CD4-positive, alpha-beta T cell treated with Interleukin-2 at 100 ng/mL for 4 hours (primary cell): Measurements from ENCODE around the gene STK36.

Source experiments
- DNase-seq: peaks from one replicate; pipeline ENCODE4 v3.0.0-alpha.2; 2020; ENCODE audit warnings: low spot score

Gene STK36

DNA sequence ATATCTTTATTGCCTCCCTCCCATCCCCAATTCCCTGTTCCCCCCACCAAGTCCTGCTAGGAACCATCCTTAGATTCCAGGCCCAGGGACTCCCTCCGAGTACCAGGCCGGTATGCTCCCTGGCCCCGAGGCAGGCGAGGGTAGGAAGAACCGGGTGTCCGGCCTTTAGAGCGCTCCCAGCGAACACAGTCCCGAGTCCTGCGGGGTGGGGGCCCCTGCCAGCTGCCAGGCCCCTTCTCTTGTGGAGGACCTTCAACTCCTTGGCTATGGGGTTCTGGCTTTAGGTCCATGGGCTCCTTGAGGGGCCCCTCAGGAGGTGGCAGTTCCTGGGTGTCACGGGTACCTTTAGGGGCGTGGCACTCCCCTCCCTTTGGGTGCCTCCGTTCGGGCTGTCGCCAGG, 8.0 kb upstream of the STK36 start:
- no peak for DNase-seq

GRCh38 chr2:218664653-218665052, 7.2 kb upstream of the STK36 start:
- DNase-seq = no peak

DNA sequence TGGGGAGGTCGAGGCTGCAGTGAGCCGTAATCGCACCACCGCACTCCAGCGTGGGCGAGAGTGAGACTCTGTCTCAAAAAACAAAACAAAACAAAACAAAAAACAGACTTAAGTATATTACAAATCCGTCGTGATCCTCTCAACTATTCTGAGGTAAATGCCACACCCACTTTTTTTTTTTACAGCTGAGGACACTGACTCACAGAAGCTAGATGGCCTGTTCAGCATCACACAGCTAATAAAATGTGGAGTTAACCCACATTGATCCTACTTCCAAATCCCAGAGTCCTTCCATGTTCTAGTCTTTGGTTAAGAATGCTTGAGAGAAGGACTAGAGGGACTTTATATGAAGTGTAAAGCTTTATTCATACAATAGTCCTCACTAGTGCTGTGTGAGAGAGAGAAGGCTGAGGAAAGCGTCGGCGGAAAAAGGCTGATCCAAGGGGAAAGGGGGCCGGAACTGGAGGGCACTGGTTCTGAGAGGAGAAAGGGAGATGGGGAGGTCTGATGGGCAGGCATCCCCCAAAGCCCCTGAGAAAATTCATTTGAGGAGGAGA, 711 bp upstream of the STK36 start:
- no peak for DNase-seq

DNA sequence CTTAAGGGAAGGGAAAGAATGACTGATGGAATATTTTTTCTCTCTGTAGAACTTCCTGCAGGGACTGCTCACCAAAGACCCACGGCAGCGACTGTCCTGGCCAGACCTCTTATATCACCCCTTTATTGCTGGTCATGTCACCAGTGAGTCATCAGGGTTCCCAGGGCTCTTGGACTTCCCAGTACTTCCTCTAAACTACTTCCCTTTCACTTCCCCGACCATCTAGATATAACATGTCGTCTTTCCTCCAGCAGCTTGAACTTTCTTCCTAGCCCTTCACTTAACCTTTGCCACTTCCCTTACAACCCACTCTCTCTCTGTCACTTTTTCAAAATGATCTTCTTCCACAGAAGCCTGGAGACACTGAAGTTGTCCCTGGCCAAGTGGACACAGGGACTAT, 7.2 kb downstream of the STK36 start:
- no peak for DNase-seq

DNA sequence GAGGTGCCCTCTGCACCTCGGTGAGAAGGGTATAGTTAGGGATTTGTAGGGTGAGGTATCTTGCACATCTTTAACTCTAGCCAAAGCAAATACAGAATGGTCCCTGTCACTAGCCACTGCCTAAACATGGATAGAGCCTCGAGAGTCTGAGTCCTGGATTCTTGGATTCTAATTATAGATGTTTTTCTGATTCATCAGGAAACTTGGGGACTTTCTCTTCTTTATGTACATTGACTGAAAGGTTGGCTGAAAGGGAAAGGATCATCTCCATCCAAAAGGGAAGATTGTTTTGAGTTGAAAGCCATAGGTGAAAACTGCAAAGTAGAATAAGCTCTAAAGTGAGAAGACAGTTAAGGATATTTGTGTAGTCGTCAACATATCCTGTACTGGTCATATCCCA, 8.2 kb downstream of the STK36 start:
- DNase-seq = no peak

- DNase-seq = peak; percentile 47
Measured at GRCh38 chr2:218687400-218688060, 15.6 kb downstream of the STK36 start.

- DNase-seq = no peak
Measured at GRCh38 chr2:218691234-218691633, 19.3 kb downstream of the STK36 start.

- DNase-seq = no peak
Measured at GRCh38 chr2:218694405-218695145, 22.7 kb downstream of the STK36 start.

GRCh38 chr2:218698885-218699284, 27.0 kb downstream of the STK36 start:
- no peak for DNase-seq

GRCh38 chr2:218701806-218702205, 29.9 kb downstream of the STK36 start:
- DNase-seq = no peak

- no peak for DNase-seq
Measured at GRCh38 chr2:218703341-218703740, 31.5 kb downstream of the STK36 start.

GRCh38 chr2:218708086-218708485, 36.2 kb downstream of the STK36 start:
- DNase-seq = no peak

DNA sequence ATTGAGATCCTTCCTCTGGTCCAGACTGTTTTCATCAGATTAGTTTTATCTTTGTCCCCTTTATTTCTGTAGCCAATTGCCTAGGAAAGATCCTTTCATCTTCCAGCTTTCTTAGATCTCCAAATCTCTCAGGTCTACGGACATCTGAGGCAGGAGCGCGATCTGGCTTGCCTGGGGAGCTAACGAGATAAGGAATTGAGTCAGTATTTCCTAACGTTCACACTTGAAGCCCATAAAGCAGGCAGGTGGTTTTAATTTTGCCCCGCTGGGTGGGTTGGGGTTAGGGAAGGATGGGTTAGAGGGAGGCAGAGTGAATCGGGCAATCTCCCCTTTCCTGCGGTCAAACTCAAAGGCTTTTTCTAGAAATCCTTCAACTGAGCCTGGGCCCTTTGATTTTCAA, 38.0 kb downstream of the STK36 start:
- DNase-seq = no peak

- DNase-seq = no peak
Measured at GRCh38 chr2:218710334-218710686, 38.4 kb downstream of the STK36 start.

DNA sequence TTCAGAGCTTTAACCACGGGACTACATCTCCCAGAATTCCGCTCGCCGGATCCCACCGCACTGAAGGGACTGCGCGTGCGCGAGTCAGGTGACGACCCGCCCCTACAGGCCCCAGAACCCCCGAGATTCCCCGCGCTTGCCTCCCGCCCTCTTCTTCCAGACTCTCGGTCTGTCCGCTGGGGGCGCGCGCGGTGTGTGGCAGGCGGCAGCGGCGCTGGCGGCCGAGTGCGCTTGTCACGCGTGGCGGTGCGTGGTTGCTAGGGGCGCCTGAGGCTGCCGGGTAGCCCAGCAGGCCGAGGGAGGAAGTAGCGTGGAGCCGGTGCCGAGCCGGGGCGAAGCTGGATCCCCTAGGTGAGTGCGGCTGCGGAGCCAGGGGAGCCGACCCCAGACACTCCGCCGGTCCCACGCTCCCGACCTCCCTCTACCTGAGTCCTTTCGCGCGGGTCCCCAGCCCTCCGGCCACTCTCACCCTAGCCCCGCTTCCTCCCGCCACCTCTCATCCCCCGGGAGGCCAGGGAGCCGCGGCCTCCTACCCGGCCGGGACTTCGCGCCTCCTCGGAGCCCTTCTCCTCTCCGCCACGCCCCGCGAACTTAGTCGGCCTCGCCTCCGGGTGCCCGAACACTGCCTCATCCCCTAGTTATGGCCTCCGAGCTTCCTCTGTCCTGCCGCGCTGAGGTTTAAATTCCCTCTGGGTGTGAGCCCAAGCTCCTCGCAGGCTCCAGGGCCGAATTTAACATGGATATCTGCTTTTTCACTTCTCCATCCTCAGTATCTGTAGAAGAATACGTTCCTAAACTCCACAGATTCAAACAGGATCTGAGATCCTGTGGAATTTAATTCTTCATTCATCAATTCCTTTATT, 39.0 kb downstream of the STK36 start, which contains the start of gene TTLL4:
TTLL4 (plus strand) TSS at position 149 of the 863 bp plus-strand sequence. CDS start 26,842 bp downstream, outside the sequence.
- peak; percentile 98 for DNase-seq

- no peak for DNase-seq
Measured at GRCh38 chr2:218711550-218711929, 39.7 kb downstream of the STK36 start.

GRCh38 chr2:218713922-218714321, 42.0 kb downstream of the STK36 start:
- DNase-seq = no peak

GRCh38 chr2:218716070-218716469, 44.2 kb downstream of the STK36 start:
- DNase-seq = no peak

GRCh38 chr2:218717262-218717661, 45.4 kb downstream of the STK36 start:
- no peak for DNase-seq

DNA sequence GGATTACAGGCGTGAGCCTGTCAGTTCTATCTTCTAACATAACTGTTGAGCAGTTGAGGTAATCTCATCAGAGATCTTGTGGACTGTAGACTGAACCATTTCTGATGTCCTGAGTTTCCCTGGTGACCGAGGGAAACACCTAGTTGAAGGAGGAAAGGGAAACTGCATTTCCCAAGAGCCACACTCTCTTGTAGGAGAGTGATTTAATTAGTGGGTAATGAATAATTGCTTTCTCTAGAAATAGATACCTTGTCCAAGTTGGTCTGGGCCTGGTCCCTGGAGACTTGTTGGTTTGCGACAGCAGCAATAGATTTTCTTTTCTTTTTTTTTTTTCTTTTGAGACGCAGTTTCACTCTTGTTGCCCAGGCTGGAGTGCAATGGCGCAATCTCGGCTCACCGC, 46.2 kb downstream of the STK36 start:
- DNase-seq = no peak

DNA sequence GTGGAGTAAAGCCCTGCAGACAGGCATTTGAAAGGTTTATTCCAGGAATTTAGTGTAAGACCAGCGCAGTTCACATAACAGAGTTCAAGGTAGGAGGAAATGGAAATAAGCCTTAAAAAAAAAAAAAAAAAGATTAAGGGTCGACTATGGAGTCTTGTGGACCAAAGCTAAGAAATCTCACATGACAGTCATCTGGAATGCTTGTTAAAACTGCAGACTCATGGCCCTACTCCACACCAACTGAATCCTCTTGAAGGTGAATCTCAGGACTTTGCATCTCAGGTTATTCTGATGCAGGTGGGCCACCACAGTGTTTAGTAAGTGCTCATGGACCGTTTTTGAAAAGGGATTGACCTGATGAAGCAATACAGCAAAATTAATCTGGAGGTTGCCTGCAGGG, 47.6 kb downstream of the STK36 start:
- DNase-seq = no peak
